Activated CD8-positive, alpha-beta memory T cell treated with anti-CD3 and anti-CD28 coated beads, Interleukin-2, amount 50 U/mL, for 4 hours (primary cell): Measurements from ENCODE around the gene MLPH.
A peak's percentile ranks its signal among the peaks of the same experiment; 100 is the strongest.
"Not testable (repeated sequence)": the region's sequence is repeated elsewhere in the genome, so short reads cannot be mapped to it uniquely, and the experiment has no call there.

Experiments used
- DNase-seq: peaks from one replicate; pipeline ENCODE4 v3.0.0-alpha.2; 2020

The MLPH gene

GRCh38 chr2:237458519-237458918, 28.5 kb upstream of the MLPH start:
- DNase-seq = no peak

GRCh38 chr2:237459226-237459625, 27.8 kb upstream of the MLPH start:
- DNase-seq = no peak

- no peak for DNase-seq
Measured at GRCh38 chr2:237459741-237460174, 27.3 kb upstream of the MLPH start.

GRCh38 chr2:237464757-237465391, 22.2 kb upstream of the MLPH start:
- DNase-seq = no peak

GRCh38 chr2:237465515-237466148, 21.4 kb upstream of the MLPH start:
- no peak for DNase-seq

- no peak for DNase-seq
Measured at GRCh38 chr2:237466211-237466610, 20.8 kb upstream of the MLPH start.

- no peak for DNase-seq
Measured at GRCh38 chr2:237467447-237468179, 19.4 kb upstream of the MLPH start.

- not testable (repeated sequence) for DNase-seq
Measured at GRCh38 chr2:237469410-237469809, 17.6 kb upstream of the MLPH start.

GRCh38 chr2:237469849-237470248, 17.2 kb upstream of the MLPH start:
- DNase-seq = no peak

- no peak for DNase-seq
Measured at GRCh38 chr2:237470914-237471313, 16.1 kb upstream of the MLPH start.

- peak; percentile 49 for DNase-seq
Measured at GRCh38 chr2:237471438-237472186, 15.4 kb upstream of the MLPH start.

GRCh38 chr2:237472187-237472712, 14.8 kb upstream of the MLPH start:
- DNase-seq = no peak

- no peak for DNase-seq
Measured at GRCh38 chr2:237472909-237473877, 13.9 kb upstream of the MLPH start.

- DNase-seq = no peak
Measured at GRCh38 chr2:237473878-237474441, 13.1 kb upstream of the MLPH start.

GRCh38 chr2:237474442-237474911, 12.6 kb upstream of the MLPH start:
- no peak for DNase-seq

- DNase-seq = peak; percentile 78
Measured at GRCh38 chr2:237474931-237475703, 11.9 kb upstream of the MLPH start.

GRCh38 chr2:237475704-237476141, 11.3 kb upstream of the MLPH start:
- peak; percentile 45 for DNase-seq

GRCh38 chr2:237478095-237478494, 9.0 kb upstream of the MLPH start:
- no peak for DNase-seq

GRCh38 chr2:237478979-237479378, 8.1 kb upstream of the MLPH start:
- DNase-seq = no peak

- DNase-seq = no peak
Measured at GRCh38 chr2:237479747-237480146, 7.3 kb upstream of the MLPH start.
